HEK293 (cell line): ENCODE data around the gene NLK.

Source experiments
- CTCF ChIA-PET: fragments of 350-600 bp; formaldehyde crosslinking; extraction: SDS; loops from one replicate; lab custom pipeline; 2021; ENCODE audit warnings: antibody characterized with exemption; lab: Yijun Ruan, JAX
- POLR2A ChIA-PET: fragments of 300-600 bp; formaldehyde crosslinking; extraction: SDS; loops from one replicate; lab custom pipeline; 2020; ENCODE audit warnings: antibody characterized with exemption, inconsistent platforms; lab: Yijun Ruan, JAX
- H3K27ac ChIP-seq: fragments of 200-500 bp; sonication (Bioruptor generic); 2 replicates; pipeline ENCODE4 v1.5.1; 2014; ENCODE audit warnings: low read depth, low read length, control low read depth, inconsistent platforms; ENCODE audit errors: extremely low read depth
- H3K36me3 ChIP-seq, 2 experiments: fragments of 200-500 bp in 1 of 2; sonication (Bioruptor generic) in 1 of 2; 1 replicate in 1 of 2; 2 replicates in 1 of 2; pipeline ENCODE4 v1.5.1; 2014 to 2017; ENCODE audit warnings: inconsistent platforms in 2 of 2, low read length in 2 of 2; ENCODE audit not compliant: control insufficient read depth in 2 of 2, insufficient read depth in 1 of 2
- H3K4me1 ChIP-seq: fragments of 200-500 bp; sonication (Bioruptor generic); 2 replicates; pipeline ENCODE4 v1.5.1; 2014; ENCODE audit warnings: mild to moderate bottlenecking, low read length, inconsistent platforms; ENCODE audit not compliant: control insufficient read depth, insufficient read depth
- H3K4me3 ChIP-seq: 2 replicates; pipeline ENCODE4 v1.5.1; 2011; ENCODE audit warnings: low read depth, mild to moderate bottlenecking, control low read depth, low read length, moderate library complexity
- H3K9me3 ChIP-seq: fragments of 200-500 bp; sonication (Bioruptor generic); 2 replicates; pipeline ENCODE4 v1.5.1; 2014; ENCODE audit warnings: low read depth, low read length, inconsistent platforms; ENCODE audit not compliant: control insufficient read depth, insufficient read depth
- ATF2 ChIP-seq: fragments of 450-650 bp; formaldehyde crosslinking; IDR thresholded peaks from 2 replicates; pipeline ENCODE4 v1.5.1; 2016; ENCODE audit warnings: missing biosample characterization, missing genetic modification characterization, low read depth
- EGR2 ChIP-seq: fragments of 450-650 bp; formaldehyde crosslinking; IDR thresholded peaks from 2 replicates; pipeline ENCODE4 v1.5.1; 2016; ENCODE audit warnings: low read depth, missing biosample characterization, missing genetic modification characterization
- OVOL3 ChIP-seq: fragments of 450-650 bp; formaldehyde crosslinking; IDR thresholded peaks from 2 replicates; pipeline ENCODE4 v1.5.1; 2016; ENCODE audit warnings: missing biosample characterization, missing genetic modification characterization
- PATZ1 ChIP-seq: fragments of 450-650 bp; formaldehyde crosslinking; IDR thresholded peaks from 2 replicates; pipeline ENCODE4 v1.5.1; 2016; ENCODE audit warnings: missing biosample characterization, missing genetic modification characterization
- SALL2 ChIP-seq: fragments of 450-650 bp; formaldehyde crosslinking; IDR thresholded peaks from 2 replicates; pipeline ENCODE4 v1.5.0; 2017; ENCODE audit warnings: missing biosample characterization, mild to moderate bottlenecking, missing genetic modification characterization, borderline replicate concordance
- ZNF146 ChIP-seq: fragments of 450-650 bp; formaldehyde crosslinking; IDR thresholded peaks from 2 replicates; pipeline ENCODE4 v1.5.1; 2016; ENCODE audit warnings: missing biosample characterization, missing genetic modification characterization
- ZNF157 ChIP-seq: fragments of 450-650 bp; formaldehyde crosslinking; IDR thresholded peaks from 2 replicates; pipeline ENCODE4 v1.5.1; 2016; ENCODE audit warnings: missing biosample characterization, missing genetic modification characterization
- ZNF266 ChIP-seq: fragments of 450-650 bp; formaldehyde crosslinking; IDR thresholded peaks from 2 replicates; pipeline ENCODE4 v1.5.1; 2016; ENCODE audit warnings: missing biosample characterization, missing genetic modification characterization, low read depth
- ZNF341 ChIP-seq: fragments of 450-650 bp; formaldehyde crosslinking; IDR thresholded peaks from 2 replicates; pipeline ENCODE4; 2016; ENCODE audit warnings: low read depth, missing biosample characterization, missing genetic modification characterization
- ZNF416 ChIP-seq: fragments of 450-650 bp; formaldehyde crosslinking; IDR thresholded peaks from 2 replicates; pipeline ENCODE4 v1.5.1; 2016; ENCODE audit warnings: missing biosample characterization, missing genetic modification characterization
- ZNF433 ChIP-seq: fragments of 450-650 bp; formaldehyde crosslinking; IDR thresholded peaks from 2 replicates; pipeline ENCODE4 v1.5.1; 2016; ENCODE audit warnings: missing biosample characterization, missing genetic modification characterization, low read depth
- ZNF561 ChIP-seq: fragments of 450-650 bp; IDR thresholded peaks from 2 replicates; pipeline ENCODE4 v1.5.1; 2018; ENCODE audit warnings: missing biosample characterization, missing genetic modification characterization, borderline replicate concordance
- ZNF610 ChIP-seq: fragments of 450-650 bp; formaldehyde crosslinking; IDR thresholded peaks from 2 replicates; pipeline ENCODE4 v1.5.1; 2016; ENCODE audit warnings: missing biosample characterization, missing genetic modification characterization, borderline replicate concordance
- ZNF623 ChIP-seq: fragments of 450-650 bp; formaldehyde crosslinking; IDR thresholded peaks from 2 replicates; pipeline ENCODE4 v1.5.1; 2016; ENCODE audit warnings: missing biosample characterization, missing genetic modification characterization
- ZNF660 ChIP-seq: fragments of 450-650 bp; IDR thresholded peaks from 2 replicates; pipeline ENCODE4 v1.5.1; 2018; ENCODE audit warnings: missing biosample characterization, mild to moderate bottlenecking, missing genetic modification characterization
- ZNF747 ChIP-seq: fragments of 450-650 bp; formaldehyde crosslinking; IDR thresholded peaks from 2 replicates; pipeline ENCODE4 v1.5.1; 2016; ENCODE audit warnings: missing biosample characterization, missing genetic modification characterization
- ZNF791 ChIP-seq: fragments of 450-650 bp; formaldehyde crosslinking; IDR thresholded peaks from 2 replicates; pipeline ENCODE4 v1.5.1; 2016; ENCODE audit warnings: missing biosample characterization, missing genetic modification characterization

The NLK gene

GRCh38 chr17:28090551-28090950, 48.1 kb downstream of the NLK start:
- TF ChIP-seq ZNF660 (tag by site-specific recombination) (no peak), ZNF791 (tag by site-specific recombination) (peak; percentile 86; the same call in 1 of the 2 replicates), ZNF157 (tag by site-specific recombination) (no peak), EGR2 (tag by site-specific recombination) (no peak), ZNF146 (tag by site-specific recombination) (0 out of 2 replicates have a peak, but pooled peaks have one; percentile 10)
- Histone ChIP-seq H3K9me3 (no peaks in the 10 kb centered on the region; the same call in 1 of the 2 replicates), H3K36me3 (no peaks in the 10 kb centered on the region), H3K4me3 (no peak overlapping the region), H3K4me1 (peaks cover 7% of the 10 kb centered on the region; the same call in 1 of the 2 replicates), H3K27ac (no peak overlapping the region)
- CTCF ChIA-PET = interaction anchor here (0.7 kb wide), 1 partner anchor 1088 kb away, joined by 5 read pairs; no protein-coding TSS in a partner anchor
- POLR2A ChIA-PET = no interaction called here

GRCh38 chr17:28092088-28092487, 49.6 kb downstream of the NLK start:
- Histone ChIP-seq H3K36me3 (no peaks in the 10 kb centered on the region), H3K27ac (no peak overlapping the region), H3K4me3 (no peak overlapping the region), H3K9me3 (no peaks in the 10 kb centered on the region; the same call in 1 of the 2 replicates), H3K4me1 (peaks cover 7% of the 10 kb centered on the region; the same call in 1 of the 2 replicates)
- ChIA-PET CTCF (interaction anchor here (1.0 to 1.3 kb wide), 2 partner anchors 9 to 10 kb away, joined by 4 read pairs; no protein-coding TSS in a partner anchor), POLR2A (no interaction called here)
- no peak for TF ChIP-seq ZNF610 (tag by site-specific recombination)
- no peak for TF ChIP-seq ZNF623
- TF ChIP-seq ZNF561 (tag by site-specific recombination) = no peak
- no peak for TF ChIP-seq OVOL3
- TF ChIP-seq ZNF433 (tag by site-specific recombination) = no peak
- TF ChIP-seq ZNF341 = no peak
- TF ChIP-seq PATZ1 = no peak
- TF ChIP-seq ZNF266 = no peak
- no peak for TF ChIP-seq SALL2

GRCh38 chr17:28093999-28094716, 51.7 kb downstream of the NLK start:
- TF ChIP-seq ZNF416 (tag by site-specific recombination) = no peak
- TF ChIP-seq ATF2 = no peak
- no peak for TF ChIP-seq ZNF747 (tag by site-specific recombination)
- CTCF ChIA-PET = interaction anchor here (0.7 to 1.1 kb wide), 5 partner anchors 9 to 54 kb away, joined by 3 to 4 read pairs (median 3); no protein-coding TSS in a partner anchor
- POLR2A ChIA-PET = interaction anchor here (1.3 kb wide), 1 partner anchor 18 kb away, joined by 3 read pairs; no protein-coding TSS in a partner anchor
- peaks cover 7% of the 10 kb centered on the region; the same call in 1 of the 2 replicates for H3K4me1 ChIP-seq
- no peaks in the 10 kb centered on the region; the same call in 1 of the 2 replicates for H3K9me3 ChIP-seq
- H3K4me3 ChIP-seq = no peak overlapping the region
- H3K27ac ChIP-seq = no peak overlapping the region
- H3K36me3 ChIP-seq = no peaks in the 10 kb centered on the region
